Measurements from ENCODE around the gene DIS3L2.

The DIS3L2 gene

GRCh38 chr2:231926761-231927565 lies 34.5 kb upstream of the DIS3L2 start:
- Histone ChIP-seq H3K27ac (no peak overlapping the region), H3K36me3 (ENCODE audit: insufficient read depth, low read length) (no peaks in the 10 kb centered on the region), H3K9ac (ENCODE audit: insufficient read length) (no peak overlapping the region), H3K9me3 (ENCODE audit: low read depth, low read length) (no peaks in the 10 kb centered on the region), H3K4me3 (peak overlapping the region; percentile 72)
- DNase-seq (ENCODE audit: low read depth, low spot score): no peak
- TF ChIP-seq POLR2AphosphoS5 (IDR thresholded peaks at IDR 0.05; ENCODE audit: borderline replicate concordance, low read depth, low read length): no peak
- no peak for TF ChIP-seq EZH2 (IDR thresholded peaks at IDR 0.05)
- no peak for TF ChIP-seq FOXP2 (optimal IDR thresholded peaks at IDR 0.05; ENCODE audit: control extremely low read depth, extremely low read length, insufficient read depth)

DNA sequence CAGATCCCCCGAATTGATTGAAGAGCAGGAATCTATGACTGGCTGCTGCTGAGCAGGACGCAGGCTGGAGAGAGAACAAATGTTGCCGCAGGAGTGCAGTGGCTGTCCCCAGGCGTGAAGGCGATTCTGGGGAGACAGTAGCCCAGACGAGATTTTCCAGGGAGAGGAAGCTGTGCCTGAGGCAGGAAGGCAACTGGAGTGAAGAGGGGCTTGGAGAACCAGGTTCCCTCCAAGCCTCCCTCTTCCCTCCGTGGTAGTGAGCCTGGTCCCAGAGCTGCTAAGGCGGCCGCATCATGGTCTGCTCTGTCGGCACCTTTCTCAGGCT lies 34.0 kb upstream of the DIS3L2 start:
- Histone ChIP-seq H3K36me3 (ENCODE audit: insufficient read depth, low read length) (no peaks in the 10 kb centered on the region), H3K9ac (ENCODE audit: insufficient read length) (no peak overlapping the region), H3K4me3 (no peak overlapping the region), H3K27ac (no peak overlapping the region), H3K9me3 (ENCODE audit: low read depth, low read length) (no peaks in the 10 kb centered on the region)
- DNase-seq (ENCODE audit: low read depth, low spot score): no peak
- TF ChIP-seq FOXP2 (optimal IDR thresholded peaks at IDR 0.05; ENCODE audit: control extremely low read depth, extremely low read length, insufficient read depth) (no peak), EZH2 (IDR thresholded peaks at IDR 0.05) (no peak), POLR2AphosphoS5 (IDR thresholded peaks at IDR 0.05; ENCODE audit: borderline replicate concordance, low read depth, low read length) (no peak)

DNA sequence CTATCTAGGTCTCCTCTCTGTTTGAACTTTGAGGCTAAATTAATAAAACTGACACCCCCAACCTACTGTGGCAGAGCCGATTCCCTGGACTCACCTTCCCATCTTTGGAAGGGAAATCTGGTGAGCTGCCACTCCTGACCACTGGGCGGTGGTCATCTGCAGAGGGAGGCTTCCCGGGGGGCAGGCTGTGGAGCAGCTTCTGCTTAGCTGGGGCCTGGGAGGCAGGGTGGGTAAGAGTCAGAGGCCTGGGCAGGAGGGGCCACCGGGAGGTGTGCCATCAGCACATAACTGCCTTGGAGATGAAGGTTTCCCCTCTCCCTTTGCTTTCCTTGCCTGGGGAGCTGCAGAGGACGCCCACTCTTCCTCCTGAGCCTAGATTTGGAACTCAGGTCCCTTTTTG lies 33.0 kb upstream of the DIS3L2 start:
- no peak for TF ChIP-seq FOXP2 (optimal IDR thresholded peaks at IDR 0.05; ENCODE audit: control extremely low read depth, extremely low read length, insufficient read depth)
- TF ChIP-seq EZH2 (IDR thresholded peaks at IDR 0.05): no peak
- no peak for TF ChIP-seq POLR2AphosphoS5 (IDR thresholded peaks at IDR 0.05; ENCODE audit: borderline replicate concordance, low read depth, low read length)
- no peaks in the 10 kb centered on the region for H3K9me3 ChIP-seq (ENCODE audit: low read depth, low read length)
- no peaks in the 10 kb centered on the region for H3K36me3 ChIP-seq (ENCODE audit: insufficient read depth, low read length)
- no peak overlapping the region for H3K9ac ChIP-seq (ENCODE audit: insufficient read length)
- no peak for DNase-seq (ENCODE audit: low read depth, low spot score)
- H3K27ac ChIP-seq: no peak overlapping the region
- no peak overlapping the region for H3K4me3 ChIP-seq

DNA sequence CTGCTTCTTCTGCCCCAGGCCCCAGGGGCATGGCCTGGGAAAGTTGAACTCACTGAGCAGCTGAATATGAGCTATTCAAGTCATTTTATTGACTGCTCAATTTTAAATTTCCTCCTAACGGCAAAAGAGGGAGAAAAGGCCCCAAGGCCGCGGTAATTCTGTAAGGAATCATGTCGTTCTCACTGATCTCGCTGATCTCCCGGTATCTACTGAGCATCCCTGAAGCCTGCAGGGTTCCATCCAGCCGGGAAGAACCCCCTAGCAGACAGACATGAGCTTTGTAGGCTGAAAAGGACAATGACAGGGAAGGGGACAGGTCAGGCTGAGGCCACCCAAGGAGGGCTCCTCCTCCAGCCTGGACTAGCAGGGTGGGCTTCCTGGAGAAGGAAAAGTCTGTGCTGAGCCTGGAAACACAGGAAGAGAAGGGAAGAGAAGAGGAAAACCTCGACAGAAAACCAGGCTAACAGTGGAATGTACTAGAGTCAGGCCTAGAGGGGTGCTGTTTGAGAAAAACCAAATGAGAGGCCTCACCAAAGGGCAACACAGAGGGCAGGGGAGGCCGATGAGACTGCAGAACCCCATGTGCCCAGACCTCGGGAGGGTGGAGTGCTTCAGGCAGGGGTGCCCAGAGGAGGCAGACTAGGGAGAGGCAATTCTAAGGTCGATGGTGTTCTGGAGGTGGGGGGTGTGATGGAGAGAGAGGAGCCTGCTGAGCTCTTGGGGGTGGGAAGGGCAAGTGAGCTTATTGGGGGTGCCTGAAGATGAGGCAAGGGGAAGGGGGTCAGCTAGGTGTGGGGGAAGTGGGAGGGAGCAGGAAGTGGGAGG lies 32.4 kb upstream of the DIS3L2 start:
- no peak overlapping the region for H3K4me3 ChIP-seq
- H3K9me3 ChIP-seq (ENCODE audit: low read depth, low read length): no peaks in the 10 kb centered on the region
- H3K36me3 ChIP-seq (ENCODE audit: insufficient read depth, low read length): no peaks in the 10 kb centered on the region
- H3K27ac ChIP-seq: no peak overlapping the region
- no peak for TF ChIP-seq FOXP2 (optimal IDR thresholded peaks at IDR 0.05; ENCODE audit: control extremely low read depth, extremely low read length, insufficient read depth)
- no peak for TF ChIP-seq POLR2AphosphoS5 (IDR thresholded peaks at IDR 0.05; ENCODE audit: borderline replicate concordance, low read depth, low read length)
- no peak for TF ChIP-seq EZH2 (IDR thresholded peaks at IDR 0.05)
- no peak for DNase-seq (ENCODE audit: low read depth, low spot score)
- H3K9ac ChIP-seq (ENCODE audit: insufficient read length): no peak overlapping the region

DNA sequence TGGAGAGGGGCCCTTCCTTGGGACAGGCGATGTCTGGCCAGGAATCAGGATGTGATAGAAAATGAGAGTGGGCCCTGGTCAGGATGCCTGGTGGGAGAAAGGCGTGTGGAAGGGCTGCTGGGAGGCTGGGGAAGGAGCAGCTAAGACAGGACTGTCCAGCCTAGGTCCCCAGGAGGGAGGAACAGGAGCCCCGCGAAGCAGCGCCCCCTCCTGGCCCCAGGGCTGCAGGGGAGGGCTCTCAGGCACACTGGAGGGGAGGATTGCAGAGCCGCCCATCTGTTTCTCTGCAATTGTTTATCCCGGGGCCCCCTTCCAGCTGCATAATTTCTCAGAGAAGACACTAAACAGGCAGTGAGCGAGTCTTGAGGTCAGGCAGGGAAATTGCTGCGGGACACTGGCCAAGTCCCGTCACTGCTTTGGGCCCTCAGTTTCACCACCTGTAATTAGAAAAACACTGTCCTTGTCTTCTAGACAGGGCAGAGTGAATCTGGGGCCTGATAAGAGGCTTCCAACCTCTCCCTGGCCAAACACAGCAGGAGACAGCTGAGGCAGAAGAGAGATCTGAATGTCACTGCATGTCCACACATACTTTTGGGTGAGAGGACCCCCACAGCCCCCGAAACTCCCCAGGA lies 31.4 kb upstream of the DIS3L2 start:
- no peak overlapping the region for H3K9ac ChIP-seq (ENCODE audit: insufficient read length)
- H3K9me3 ChIP-seq (ENCODE audit: low read depth, low read length): no peaks in the 10 kb centered on the region
- DNase-seq (ENCODE audit: low read depth, low spot score): no peak
- TF ChIP-seq EZH2 (IDR thresholded peaks at IDR 0.05) (no peak), POLR2AphosphoS5 (IDR thresholded peaks at IDR 0.05; ENCODE audit: borderline replicate concordance, low read depth, low read length) (no peak), FOXP2 (optimal IDR thresholded peaks at IDR 0.05; ENCODE audit: control extremely low read depth, extremely low read length, insufficient read depth) (no peak)
- H3K27ac ChIP-seq: no peak overlapping the region
- H3K36me3 ChIP-seq (ENCODE audit: insufficient read depth, low read length): no peaks in the 10 kb centered on the region
- H3K4me3 ChIP-seq: no peak overlapping the region

DNA sequence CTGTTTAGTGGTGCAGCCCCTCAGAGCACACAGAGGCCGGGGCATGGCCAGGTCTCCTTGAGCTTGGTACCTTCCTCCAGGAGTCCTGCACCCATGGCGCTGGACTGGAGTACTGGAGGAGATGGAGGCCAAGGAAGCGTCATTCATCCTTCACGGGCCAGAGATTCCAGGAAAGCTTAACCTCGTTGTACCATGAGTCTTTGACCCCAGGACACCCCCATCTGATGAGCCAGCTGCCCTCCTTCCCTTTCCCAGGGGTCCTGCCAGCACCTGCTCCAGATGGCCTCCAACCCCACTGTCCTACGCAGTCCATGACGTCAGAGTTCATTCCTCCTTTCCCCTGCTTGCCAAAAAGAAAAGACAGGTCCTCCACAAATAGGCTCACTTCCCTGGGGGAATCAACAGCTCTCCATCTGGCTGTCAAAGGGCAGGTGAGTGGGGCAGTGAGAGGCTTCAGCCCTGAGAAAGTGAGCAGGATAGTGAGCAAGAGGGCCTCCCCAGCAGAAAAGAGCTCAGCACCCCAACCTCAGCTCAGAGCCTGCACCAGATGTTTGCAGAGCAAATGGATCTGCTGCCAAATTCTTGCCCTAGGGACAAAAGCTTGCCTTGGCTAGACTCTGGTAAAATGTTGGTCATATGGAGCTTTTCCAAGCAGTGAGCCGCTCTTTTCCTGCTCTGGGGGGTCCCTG lies 30.8 kb upstream of the DIS3L2 start:
- no peaks in the 10 kb centered on the region for H3K36me3 ChIP-seq (ENCODE audit: insufficient read depth, low read length)
- no peak for DNase-seq (ENCODE audit: low read depth, low spot score)
- no peaks in the 10 kb centered on the region for H3K9me3 ChIP-seq (ENCODE audit: low read depth, low read length)

DNA sequence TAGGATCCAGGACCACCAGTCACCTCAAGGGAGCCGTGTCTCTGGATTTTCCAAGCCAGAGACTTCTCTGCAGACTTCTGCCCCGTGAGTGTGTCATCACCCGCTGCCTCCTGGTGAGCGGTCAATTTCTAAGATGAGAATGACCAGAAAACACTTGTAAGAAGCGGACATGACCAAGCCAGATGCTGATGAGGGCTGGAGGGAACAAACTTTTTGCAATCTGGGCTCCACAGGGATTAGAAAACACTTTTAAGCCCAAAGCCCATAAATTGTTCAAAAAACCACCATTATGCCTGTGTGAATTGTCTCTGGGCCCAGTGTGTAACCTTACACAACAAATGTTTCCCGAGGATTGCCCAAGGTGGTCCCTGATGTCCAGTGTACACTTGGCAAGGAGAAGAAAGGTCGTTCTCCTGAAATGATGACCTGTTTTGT lies 30.0 kb upstream of the DIS3L2 start:
- Histone ChIP-seq H3K9me3 (ENCODE audit: low read depth, low read length) (no peaks in the 10 kb centered on the region), H3K9ac (ENCODE audit: insufficient read length) (no peak overlapping the region), H3K4me3 (no peak overlapping the region), H3K27ac (no peak overlapping the region), H3K36me3 (ENCODE audit: insufficient read depth, low read length) (no peaks in the 10 kb centered on the region)
- DNase-seq (ENCODE audit: low read depth, low spot score): no peak
- TF ChIP-seq POLR2AphosphoS5 (IDR thresholded peaks at IDR 0.05; ENCODE audit: borderline replicate concordance, low read depth, low read length) (no peak), EZH2 (IDR thresholded peaks at IDR 0.05) (no peak), FOXP2 (optimal IDR thresholded peaks at IDR 0.05; ENCODE audit: control extremely low read depth, extremely low read length, insufficient read depth) (no peak)

More for the DNA sequence above, 30.8 kb upstream of the DIS3L2 start:
- no peak for TF ChIP-seq POLR2AphosphoS5 (IDR thresholded peaks at IDR 0.05; ENCODE audit: borderline replicate concordance, low read depth, low read length)
- no peak for TF ChIP-seq FOXP2 (optimal IDR thresholded peaks at IDR 0.05; ENCODE audit: control extremely low read depth, extremely low read length, insufficient read depth)
- no peak for TF ChIP-seq EZH2 (IDR thresholded peaks at IDR 0.05)
- no peak overlapping the region for H3K27ac ChIP-seq
- no peak overlapping the region for H3K9ac ChIP-seq (ENCODE audit: insufficient read length)
- H3K4me3 ChIP-seq: no peak overlapping the region

DNA sequence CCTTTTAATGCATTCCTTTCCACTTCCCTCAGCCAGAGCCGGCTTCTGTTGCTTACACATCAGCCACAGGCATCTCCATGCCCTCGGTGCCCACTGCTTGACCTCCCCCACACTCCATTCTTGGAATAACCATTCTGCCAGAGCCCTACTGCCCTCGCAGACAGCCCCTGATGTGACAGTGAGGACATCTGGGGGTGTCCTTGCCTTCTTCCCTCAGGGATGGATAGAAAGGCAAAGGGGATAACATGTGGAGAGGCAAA lies 28.9 kb upstream of the DIS3L2 start:
- TF ChIP-seq FOXP2 (optimal IDR thresholded peaks at IDR 0.05; ENCODE audit: control extremely low read depth, extremely low read length, insufficient read depth) (no peak), POLR2AphosphoS5 (IDR thresholded peaks at IDR 0.05; ENCODE audit: borderline replicate concordance, low read depth, low read length) (no peak), EZH2 (IDR thresholded peaks at IDR 0.05) (no peak)
- no peak overlapping the region for H3K4me3 ChIP-seq
- no peak overlapping the region for H3K9ac ChIP-seq (ENCODE audit: insufficient read length)
- DNase-seq (ENCODE audit: low read depth, low spot score): no peak
- no peak overlapping the region for H3K27ac ChIP-seq
- H3K9me3 ChIP-seq (ENCODE audit: low read depth, low read length): no peaks in the 10 kb centered on the region
- H3K36me3 ChIP-seq (ENCODE audit: insufficient read depth, low read length): no peaks in the 10 kb centered on the region
